H1 (cell line): Measurements from ENCODE around the gene RAB24. TPM values are rescaled to one million over a fixed set of nuclear protein-coding genes. Genes with fewer than 3 reads are reported as not detected.
A peak's percentile ranks its signal among the peaks of the same experiment; 100 is the strongest.

ENCODE experiments used
- CTCF ChIA-PET: fragments of 300-600 bp; sonication (Branson Sonifier 250); formaldehyde crosslinking; loops from one replicate; lab custom pipeline; 2021; ENCODE audit not compliant: partially characterized antibody; lab: Charles Lee
- POLR2A ChIA-PET: fragments of 300-600 bp; sonication (Branson Sonifier 250); formaldehyde crosslinking; loops from one replicate; lab custom pipeline; 2021; ENCODE audit warnings: inconsistent platforms; ENCODE audit not compliant: partially characterized antibody; lab: Charles Lee
- DNase-seq, 2 experiments: peaks; one replicate each; pipeline versions ENCODE4 v3.0.0 to v3.0.0-alpha.2; 2010 to 2022; ENCODE audit warnings: low spot score in 2 of 2, low read depth in 1 of 2, mixed read lengths in 1 of 2
- FAIRE-seq: peaks from 2 replicates; lab custom pipeline; 2011; peaks lifted over from hg19 to GRCh38; lab: Jason Lieb, UNC
- H2AFZ ChIP-seq: 2 replicates; pipeline ENCODE4 v1.8.1; 2012; ENCODE audit warnings: low read length, inconsistent platforms
- H2AK5ac ChIP-seq: 2 replicates; pipeline ENCODE4 v1.6.1; 2013; ENCODE audit warnings: low read depth, low read length
- H2BK120ac ChIP-seq: replicated peaks from 2 replicates; pipeline ENCODE3; 2013; ENCODE audit warnings: low read depth, low read length, inconsistent platforms
- H2BK12ac ChIP-seq: 2 replicates; pipeline ENCODE4 v1.6.1; 2013; ENCODE audit warnings: low read depth, low read length
- H2BK15ac ChIP-seq: 2 replicates; pipeline ENCODE4 v1.6.1; 2013; ENCODE audit warnings: low read length
- H2BK20ac ChIP-seq: 2 replicates; pipeline ENCODE4 v1.6.1; 2013; ENCODE audit warnings: low read length
- H2BK5ac ChIP-seq: 2 replicates; pipeline ENCODE4 v1.6.1; 2013; ENCODE audit warnings: low read depth, low read length
- H3K14ac ChIP-seq: 2 replicates; pipeline ENCODE4 v1.6.1; 2013; ENCODE audit warnings: inconsistent platforms; ENCODE audit not compliant: insufficient read length
- H3K18ac ChIP-seq: 2 replicates; pipeline ENCODE4 v1.6.1; 2013; ENCODE audit warnings: low read length; ENCODE audit errors: extremely low read depth
- H3K23ac ChIP-seq: 2 replicates; pipeline ENCODE4 v1.6.1; 2013; ENCODE audit warnings: inconsistent platforms; ENCODE audit not compliant: insufficient read length
- H3K23me2 ChIP-seq: 2 replicates; pipeline ENCODE4 v1.6.1; 2013; ENCODE audit warnings: low read depth, low read length
- H3K27ac ChIP-seq: 2 replicates; pipeline ENCODE4 v1.6.1; 2011; ENCODE audit warnings: low read depth, low read length, inconsistent platforms
- H3K27me3 ChIP-seq, 4 experiments: replicated peaks in 1 of 4; 1 replicate in 1 of 4; 2 replicates in 3 of 4; pipeline versions ENCODE4 v1.6.1 to v1.8.1; 2011 to 2013; ENCODE audit warnings: low read length in 3 of 4, mild to moderate bottlenecking in 3 of 4, inconsistent platforms in 2 of 4, mixed read lengths in 2 of 4, moderate library complexity in 1 of 4; ENCODE audit not compliant: control insufficient read depth in 3 of 4, insufficient read depth in 3 of 4; ENCODE audit errors: extremely low read depth in 1 of 4
- H3K36me3 ChIP-seq, 4 experiments: 2 replicates each; pipeline versions ENCODE4 v1.6.1 to v1.8.1; 2011 to 2013; ENCODE audit warnings: mild to moderate bottlenecking in 4 of 4, low read length in 3 of 4, moderate library complexity in 2 of 4, control low read depth in 1 of 4, inconsistent platforms in 1 of 4; ENCODE audit not compliant: insufficient read depth in 4 of 4, control insufficient read depth in 2 of 4
- H3K4ac ChIP-seq: replicated peaks from 2 replicates; pipeline ENCODE3; 2013; ENCODE audit warnings: low read length, low read depth, mixed read lengths, inconsistent platforms; ENCODE audit not compliant: insufficient read length
- H3K4me1 ChIP-seq, 4 experiments: replicated peaks in 1 of 4; 1 replicate in 1 of 4; 2 replicates in 3 of 4; pipeline versions ENCODE4 v1.6.1 to v1.8.1; 2011 to 2013; ENCODE audit warnings: low read length in 3 of 4, inconsistent platforms in 2 of 4, mixed read lengths in 1 of 4; ENCODE audit not compliant: insufficient read depth in 4 of 4, control insufficient read depth in 3 of 4
- H3K4me2 ChIP-seq, 2 experiments: 2 replicates each; pipeline versions ENCODE4 v1.6.1 to v1.8.1; 2011 to 2013; ENCODE audit warnings: low read depth in 2 of 2, low read length in 2 of 2, control low read depth in 1 of 2, inconsistent platforms in 1 of 2, mild to moderate bottlenecking in 1 of 2; ENCODE audit not compliant: insufficient read depth in 1 of 2
- H3K4me3 ChIP-seq, 4 experiments: fragments of 200-600, 300-600 bp in 1 of 4; sonication (generic), shearing (Covaris generic), sonication (Bioruptor Twin) in 1 of 4; 2 replicates each; pipeline versions ENCODE4 v1.5.1 to v1.8.1; 2011 to 2016; ENCODE audit warnings: low read length in 4 of 4, low read depth in 3 of 4, control low read depth in 2 of 4, inconsistent platforms in 2 of 4, mild to moderate bottlenecking in 2 of 4, mixed read lengths in 1 of 4, moderate library complexity in 1 of 4; ENCODE audit not compliant: insufficient read depth in 2 of 4; ENCODE audit errors: extremely low read depth in 1 of 4
- H3K56ac ChIP-seq: replicated peaks from 2 replicates; pipeline ENCODE3; 2013; ENCODE audit warnings: low read depth, mild to moderate bottlenecking, mixed read lengths, low read length, inconsistent platforms; ENCODE audit not compliant: insufficient read length
- H3K79me1 ChIP-seq: 2 replicates; pipeline ENCODE4 v1.6.1; 2013; ENCODE audit warnings: low read depth, low read length, control low read depth
- H3K79me2 ChIP-seq, 2 experiments: 2 replicates each; pipeline versions ENCODE4 v1.6.1 to v1.8.1; 2012 to 2013; ENCODE audit warnings: low read length in 2 of 2, mild to moderate bottlenecking in 2 of 2, inconsistent platforms in 1 of 2; ENCODE audit not compliant: insufficient read depth in 2 of 2, control insufficient read depth in 1 of 2
- H3K9ac ChIP-seq, 4 experiments: replicated peaks in 1 of 4; 1 replicate in 1 of 4; 2 replicates in 3 of 4; pipeline versions ENCODE4 v1.6.1 to v1.8.1; 2011 to 2013; ENCODE audit warnings: low read depth in 3 of 4, low read length in 3 of 4, control low read depth in 2 of 4, mild to moderate bottlenecking in 2 of 4, moderate library complexity in 2 of 4, inconsistent platforms in 1 of 4; ENCODE audit errors: extremely low read depth in 1 of 4
- H3K9me3 ChIP-seq, 2 experiments: 2 replicates each; pipeline versions ENCODE4 v1.6.1 to v1.8.1; 2012 to 2013; ENCODE audit warnings: mild to moderate bottlenecking in 2 of 2, moderate library complexity in 2 of 2, control low read depth in 1 of 2, inconsistent platforms in 1 of 2, low read depth in 1 of 2, low read length in 1 of 2, mixed read lengths in 1 of 2; ENCODE audit not compliant: insufficient read depth in 2 of 2
- H4K20me1 ChIP-seq, 2 experiments: replicated peaks in 1 of 2; 2 replicates each; pipeline versions ENCODE3 to v1.8.1; 2011 to 2013; ENCODE audit warnings: inconsistent platforms in 2 of 2, low read length in 2 of 2, mild to moderate bottlenecking in 1 of 2; ENCODE audit not compliant: insufficient read depth in 2 of 2, control insufficient read depth in 1 of 2
- H4K5ac ChIP-seq: 2 replicates; pipeline ENCODE4 v1.6.1; 2013; ENCODE audit warnings: low read length, low read depth, mixed read lengths, inconsistent platforms; ENCODE audit not compliant: insufficient read length
- H4K8ac ChIP-seq: 2 replicates; pipeline ENCODE4 v1.8.0; 2013; ENCODE audit warnings: mild to moderate bottlenecking, moderate library complexity, low read length, inconsistent platforms; ENCODE audit not compliant: insufficient read depth; ENCODE audit errors: extremely low read depth
- H4K91ac ChIP-seq: replicated peaks from 2 replicates; pipeline ENCODE3; 2013; ENCODE audit warnings: low read length, mixed read lengths, inconsistent platforms; ENCODE audit not compliant: insufficient read length
- CBX8 ChIP-seq: fragments of 300-800, 300-1000 bp; sonication (generic); IDR thresholded peaks from 2 replicates; pipeline ENCODE4 v1.7.1; 2016; ENCODE audit warnings: low read depth, low read length, borderline replicate concordance
- HDAC6 ChIP-seq: IDR thresholded peaks from one replicate; pipeline ENCODE4 v1.7.1; 2012; ENCODE audit warnings: low read depth, mild to moderate bottlenecking, inconsistent platforms, low read length, moderate library complexity
- TEAD4 ChIP-seq: IDR thresholded peaks from 2 replicates; pipeline ENCODE4 v1.6.1; 2012; ENCODE audit warnings: low read depth, low read length, inconsistent platforms, mixed read lengths
- WGBS, 2 experiments: shearing (Covaris generic) in 1 of 2; methylation state at CpG; one replicate each; pipeline versions ENCODE4 v1.1.6 to v1.1.7; 2013 to 2015; ENCODE audit warnings: low lambda C conversion rate in 2 of 2, mixed read lengths in 2 of 2, inconsistent platforms in 1 of 2, low coverage in 1 of 2, missing lambda C conversion rate in 1 of 2; ENCODE audit not compliant: insufficient replicate concordance in 2 of 2, insufficient coverage in 1 of 2, insufficient read length in 1 of 2; ENCODE audit errors: extremely low coverage in 1 of 2, missing lambda C conversion rate in 1 of 2; 5-methylcytosine and 5-hydroxymethylcytosine counted together
- polyA plus RNA-seq, 7 experiments: library from polyadenylated mRNA; depleted of rRNA in 3 of 7; stranded (reverse) in 5 of 7; unstranded in 2 of 7; fragments of >200 nt in 5 of 7; fragments of 200-250 nt in 2 of 7; gene quantifications; 1 replicate in 5 of 7; 2 replicates in 1 of 7; 4 replicates in 1 of 7; pipeline versions ENCODE4 v1.2.1 to v1.2.3, GENCODE V29; 2011 to 2013; ENCODE audit warnings: missing spikeins in 2 of 7, mixed read lengths in 2 of 7
- total RNA-seq: library from RNA; stranded (reverse); fragmentation: NEBNext Ultra II Directional; extraction: Animal tissue kit (Norgen Biotek cat#: 25700); gene quantifications from 2 replicates; pipeline ENCODE4 v1.2.1, GENCODE V29; 2021

The RAB24 gene
- total and polyA plus RNA-seq, 2 of the 8 experiments (the other 6 are each of a cell fraction or from before 2014, with no cell fraction given): 18.8 to 33.8 TPM

GRCh38 chr5:177327539-177328522, 24.3 kb upstream of the RAB24 start:
- no peak overlapping the region for H3K56ac ChIP-seq
- peaks cover 0 to 9% (median 4%) of the 10 kb centered on the region in 4 experiments; a peak in 5 of 8 replicates for H3K36me3 ChIP-seq
- H3K4me3 ChIP-seq: no peak overlapping the region
- ChIA-PET POLR2A (interaction anchor here (0.8 to 2.0 kb wide), 7 partner anchors 8 to 145 kb away, joined by 3 to 7 read pairs (median 4); partner anchors contain the start of gene LMAN2), CTCF (interaction anchor here (0.7 to 2.5 kb wide), 11 partner anchors 9 to 194 kb away, joined by 3 to 18 read pairs (median 4); partner anchors contain the start of gene LMAN2)
- peaks cover 0 to 2% of the 10 kb centered on the region in 2 experiments for H4K20me1 ChIP-seq
- FAIRE-seq (no peak), DNase-seq (no peak)
- peak overlapping the region; percentile 7 for H4K91ac ChIP-seq
- H2BK20ac ChIP-seq: no peak overlapping the region
- H3K27ac ChIP-seq: no peak overlapping the region
- peak overlapping the region; percentile 27; the same call in 1 of the 2 replicates for H2BK12ac ChIP-seq
- no peak overlapping the region for H2BK120ac ChIP-seq
- no peak overlapping the region for H4K5ac ChIP-seq
- no peaks in the 10 kb centered on the region for H3K79me2 ChIP-seq
- no peaks in the 10 kb centered on the region for H3K27me3 ChIP-seq
- no peak overlapping the region for H3K4me2 ChIP-seq
- H3K14ac ChIP-seq: no peak overlapping the region
- H2AK5ac ChIP-seq: no peak overlapping the region; the same call in none of the 2 replicates
- H3K23ac ChIP-seq: no peak overlapping the region
- no peak overlapping the region for H3K4ac ChIP-seq
- peak overlapping the region; percentile 29; the same call in 1 of the 2 replicates for H2BK15ac ChIP-seq
- no peak overlapping the region; the same call in 1 of the 2 replicates for H3K18ac ChIP-seq
- no peaks in the 10 kb centered on the region for H3K9me3 ChIP-seq
- no peaks in the 10 kb centered on the region for H3K23me2 ChIP-seq
- 90% methylated on average over 28 of the region's 28 CpGs; no CpG with 5 or more reads in 1 of the 2 experiments for WGBS, 2 experiments
- H3K79me1 ChIP-seq: no peaks in the 10 kb centered on the region
- H4K8ac ChIP-seq: no peak overlapping the region; the same call in 1 of the 2 replicates
- no peak for TF ChIP-seq HDAC6
- TF ChIP-seq TEAD4: 0 out of 2 replicates have a peak, but pooled peaks have one; percentile 21
- TF ChIP-seq CBX8: no peak
- no peak overlapping the region for H3K9ac ChIP-seq
- H3K4me1 ChIP-seq: peaks cover 0 to 7% (median 2%) of the 10 kb centered on the region in 4 experiments; a peak in 5 of 7 replicates
- H2AFZ ChIP-seq: no peak overlapping the region
- peak overlapping the region; percentile 27; the same call in 1 of the 2 replicates for H2BK5ac ChIP-seq
